ENCODE measurements around the gene TTC16. TPM values are rescaled to one million over a fixed set of nuclear protein-coding genes. Genes with fewer than 3 reads are reported as not detected.

The TTC16 gene
- total RNA-seq, 1 experiment from 2014 or later = 0.26 TPM

DNA sequence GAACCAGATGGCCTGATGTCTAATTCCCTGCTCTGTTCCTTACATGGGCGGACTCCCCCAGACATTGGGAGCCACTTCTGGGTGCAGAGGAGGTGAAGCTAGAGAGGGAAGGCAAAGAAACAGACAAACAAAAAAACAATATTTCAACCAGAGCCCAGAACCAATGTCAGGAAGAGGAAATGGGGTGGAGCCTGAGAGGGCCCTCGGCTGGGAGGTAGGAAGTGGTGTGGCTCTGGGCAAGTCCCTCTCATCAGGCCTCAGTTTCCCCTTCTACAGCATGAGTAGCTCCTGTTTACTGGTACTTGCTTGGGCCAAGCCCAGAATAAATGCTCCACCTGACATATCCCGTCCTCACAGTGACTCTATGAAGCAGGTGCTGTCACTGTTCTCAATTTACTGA, 51.5 kb downstream of the TTC16 start:
- Histone ChIP-seq H3K27ac (no peak overlapping the region), H3K36me3 (ENCODE audit: low read depth) (no peaks in the 10 kb centered on the region), H3K4me3 (no peak overlapping the region), H3K4me2 (no peak overlapping the region), H3K9me3 (ENCODE audit: insufficient read depth, low read depth) (no peaks in the 10 kb centered on the region), H4K20me1 (ENCODE audit: insufficient read depth) (no peaks in the 10 kb centered on the region), H3K27me3 (ENCODE audit: insufficient read depth, low read depth) (peaks cover 15% of the 10 kb centered on the region), H3K4me1 (replicated peaks; ENCODE audit: insufficient read depth) (peaks cover 7% of the 10 kb centered on the region), H3F3A (ENCODE audit: insufficient read depth, low read depth) (peaks cover 6% of the 10 kb centered on the region; the same call in 1 of the 2 replicates), H3K9me2 (ENCODE audit: insufficient read depth) (no peaks in the 10 kb centered on the region), H3K79me2 (ENCODE audit: low read depth) (no peaks in the 10 kb centered on the region), H2AFZ (no peak overlapping the region)
- no TSS peak for BruUV-seq (replicated peaks)
- TF ChIP-seq EZH2 (IDR thresholded peaks at IDR 0.05; ENCODE audit: low read depth) = no peak
- no peak for TF ChIP-seq CTCF (conservative IDR thresholded peaks at IDR 0.05)
- intact Hi-C loops (cut with micrococcal nuclease; ENCODE audit: unreplicated experiment) = no loop called here
- ChIA-PET POLR2A (ENCODE audit: unreplicated experiment) (no interaction called here), CTCF (interaction anchor here (0.6 kb wide), 1 partner anchor 267 kb away, joined by 3 read pairs; no protein-coding TSS in a partner anchor)
- DNase-seq = no peak

DNA sequence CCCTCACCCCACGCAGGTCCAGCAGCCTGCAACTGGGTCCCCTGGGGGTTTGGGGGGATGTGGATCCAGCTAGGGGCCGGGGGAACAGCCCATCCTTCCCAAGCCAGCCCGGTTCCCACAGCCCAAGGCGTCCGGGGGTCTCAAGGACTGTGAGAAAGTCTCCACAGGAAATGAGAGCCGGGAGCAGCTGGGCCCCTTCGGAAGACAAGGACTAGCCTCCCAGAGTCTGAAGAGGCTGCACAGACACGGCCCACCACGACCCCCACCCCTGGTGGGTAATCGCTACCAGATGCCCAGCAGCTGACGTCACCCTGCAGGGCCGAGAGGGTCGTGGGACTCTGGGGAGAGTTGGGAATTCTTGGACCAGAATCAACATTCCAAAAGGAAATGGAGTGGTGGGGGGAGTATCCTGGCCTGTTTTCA, 52.0 kb downstream of the TTC16 start:
- intact Hi-C loops (cut with micrococcal nuclease; ENCODE audit: unreplicated experiment) = no loop called here
- Histone ChIP-seq H3K4me3 (no peak overlapping the region), H3K4me2 (no peak overlapping the region), H3K36me3 (ENCODE audit: low read depth) (no peaks in the 10 kb centered on the region), H3K9me2 (ENCODE audit: insufficient read depth) (no peaks in the 10 kb centered on the region), H4K20me1 (ENCODE audit: insufficient read depth) (no peaks in the 10 kb centered on the region), H3K9me3 (ENCODE audit: insufficient read depth, low read depth) (no peaks in the 10 kb centered on the region), H3K27ac (no peak overlapping the region), H2AFZ (no peak overlapping the region), H3K4me1 (replicated peaks; ENCODE audit: insufficient read depth) (peaks cover 7% of the 10 kb centered on the region), H3F3A (ENCODE audit: insufficient read depth, low read depth) (peaks cover 6% of the 10 kb centered on the region; the same call in 1 of the 2 replicates), H3K27me3 (ENCODE audit: insufficient read depth, low read depth) (peaks cover 10% of the 10 kb centered on the region), H3K79me2 (ENCODE audit: low read depth) (no peaks in the 10 kb centered on the region)
- no peak for TF ChIP-seq EZH2 (IDR thresholded peaks at IDR 0.05; ENCODE audit: low read depth)
- no peak for TF ChIP-seq CTCF (conservative IDR thresholded peaks at IDR 0.05)
- CTCF ChIA-PET = interaction anchor here (0.6 kb wide), 1 partner anchor 267 kb away, joined by 3 read pairs; no protein-coding TSS in a partner anchor
- no peak for DNase-seq
- BruUV-seq (replicated peaks) = no TSS peak
- POLR2A ChIA-PET (ENCODE audit: unreplicated experiment) = no interaction called here

GRCh38 chr9:127768698-127769097, 52.8 kb downstream of the TTC16 start:
- Histone ChIP-seq H3K4me1 (replicated peaks; ENCODE audit: insufficient read depth) (peaks cover 7% of the 10 kb centered on the region), H4K20me1 (ENCODE audit: insufficient read depth) (no peaks in the 10 kb centered on the region), H3K36me3 (ENCODE audit: low read depth) (no peaks in the 10 kb centered on the region), H3K27me3 (ENCODE audit: insufficient read depth, low read depth) (peaks cover 2% of the 10 kb centered on the region; the same call in 1 of the 2 replicates), H3F3A (ENCODE audit: insufficient read depth, low read depth) (peaks cover 13% of the 10 kb centered on the region; the same call in 1 of the 2 replicates), H3K79me2 (ENCODE audit: low read depth) (no peaks in the 10 kb centered on the region), H3K9me2 (ENCODE audit: insufficient read depth) (no peaks in the 10 kb centered on the region), H3K27ac (no peak overlapping the region), H3K4me3 (no peak overlapping the region), H3K9me3 (ENCODE audit: insufficient read depth, low read depth) (no peaks in the 10 kb centered on the region), H3K4me2 (no peak overlapping the region), H2AFZ (no peak overlapping the region)
- intact Hi-C loops (cut with micrococcal nuclease; ENCODE audit: unreplicated experiment) = no loop called here
- CTCF ChIA-PET = no interaction called here
- POLR2A ChIA-PET (ENCODE audit: unreplicated experiment) = no interaction called here
- no TSS peak for BruUV-seq (replicated peaks)
- DNase-seq = no peak
- TF ChIP-seq CTCF (conservative IDR thresholded peaks at IDR 0.05) = no peak
- TF ChIP-seq EZH2 (IDR thresholded peaks at IDR 0.05; ENCODE audit: low read depth) = no peak
